ENCODE results near the gene RPS15.

The RPS15 gene

GRCh38 chr19:1425102-1425837, 12.9 kb upstream of the RPS15 start:
- H3K4me2 ChIP-seq (ENCODE audit: low read depth, low read length, poor library complexity, severe bottlenecking), result no peak overlapping the region
- H3K9ac ChIP-seq (ENCODE audit: low read depth, low read length, poor library complexity, severe bottlenecking), result no peak overlapping the region
- no peak overlapping the region for H3K4me3 ChIP-seq (ENCODE audit: low read length, poor library complexity, severe bottlenecking)
- H3K9me3 ChIP-seq (ENCODE audit: insufficient read depth, low read depth, low read length), result no peaks in the 10 kb centered on the region
- peaks cover 30% of the 10 kb centered on the region; the same call in 1 of the 2 replicates for H3K79me2 ChIP-seq (ENCODE audit: insufficient read depth, low read length)
- H3K27me3 ChIP-seq (ENCODE audit: insufficient read depth, low read length, poor library complexity, severe bottlenecking), result no peaks in the 10 kb centered on the region
- H4K20me1 ChIP-seq (ENCODE audit: insufficient read depth, low read length, poor library complexity, severe bottlenecking), result peaks cover 34% of the 10 kb centered on the region
- 0 out of 2 replicates have a peak, but pooled peaks cover 3% of the 10 kb centered on the region for H3F3A ChIP-seq (ENCODE audit: low read depth)
- no peak overlapping the region for H2AFZ ChIP-seq (ENCODE audit: low read length)
- no peak for TF ChIP-seq CTCF (conservative IDR thresholded peaks at IDR 0.05; ENCODE audit: low read length)
- no peak for TF ChIP-seq EZH2phosphoT487 (IDR thresholded peaks at IDR 0.05; ENCODE audit: borderline replicate concordance)
- peaks cover 95% of the 10 kb centered on the region; the same call in 1 of the 2 replicates for H3K36me3 ChIP-seq (ENCODE audit: insufficient read depth, low read length)
- H3K9me2 ChIP-seq (replicated peaks; ENCODE audit: low read depth, low read length), result no peaks in the 10 kb centered on the region
- no peaks in the 10 kb centered on the region for H3K4me1 ChIP-seq (ENCODE audit: insufficient read depth, low read length, poor library complexity, severe bottlenecking)

GRCh38 chr19:1425902-1426301, 12.3 kb upstream of the RPS15 start:
- Histone ChIP-seq H3K9me3 (ENCODE audit: insufficient read depth, low read depth, low read length) (no peaks in the 10 kb centered on the region), H3K9ac (ENCODE audit: low read depth, low read length, poor library complexity, severe bottlenecking) (no peak overlapping the region), H4K20me1 (ENCODE audit: insufficient read depth, low read length, poor library complexity, severe bottlenecking) (peaks cover 28% of the 10 kb centered on the region), H2AFZ (ENCODE audit: low read length) (no peak overlapping the region), H3K4me2 (ENCODE audit: low read depth, low read length, poor library complexity, severe bottlenecking) (no peak overlapping the region), H3K27me3 (ENCODE audit: insufficient read depth, low read length, poor library complexity, severe bottlenecking) (no peaks in the 10 kb centered on the region), H3K4me1 (ENCODE audit: insufficient read depth, low read length, poor library complexity, severe bottlenecking) (no peaks in the 10 kb centered on the region), H3K9me2 (replicated peaks; ENCODE audit: low read depth, low read length) (no peaks in the 10 kb centered on the region), H3F3A (ENCODE audit: low read depth) (0 out of 2 replicates have a peak, but pooled peaks cover 3% of the 10 kb centered on the region), H3K4me3 (ENCODE audit: low read length, poor library complexity, severe bottlenecking) (no peak overlapping the region), H3K36me3 (ENCODE audit: insufficient read depth, low read length) (peaks cover 92% of the 10 kb centered on the region; the same call in 1 of the 2 replicates), H3K79me2 (ENCODE audit: insufficient read depth, low read length) (peaks cover 24% of the 10 kb centered on the region; the same call in 1 of the 2 replicates)
- TF ChIP-seq CTCF (conservative IDR thresholded peaks at IDR 0.05; ENCODE audit: low read length) (no peak), EZH2phosphoT487 (IDR thresholded peaks at IDR 0.05; ENCODE audit: borderline replicate concordance) (no peak)

- Histone ChIP-seq H3K4me1 (ENCODE audit: insufficient read depth, low read length, poor library complexity, severe bottlenecking) (no peaks in the 10 kb centered on the region), H3K36me3 (ENCODE audit: insufficient read depth, low read length) (peaks cover 88% of the 10 kb centered on the region; the same call in 1 of the 2 replicates), H3K9me3 (ENCODE audit: insufficient read depth, low read depth, low read length) (no peaks in the 10 kb centered on the region), H3F3A (ENCODE audit: low read depth) (0 out of 2 replicates have a peak, but pooled peaks cover 3% of the 10 kb centered on the region), H3K9ac (ENCODE audit: low read depth, low read length, poor library complexity, severe bottlenecking) (no peak overlapping the region), H3K4me2 (ENCODE audit: low read depth, low read length, poor library complexity, severe bottlenecking) (no peak overlapping the region), H4K20me1 (ENCODE audit: insufficient read depth, low read length, poor library complexity, severe bottlenecking) (peaks cover 28% of the 10 kb centered on the region), H3K4me3 (ENCODE audit: low read length, poor library complexity, severe bottlenecking) (no peak overlapping the region), H3K79me2 (ENCODE audit: insufficient read depth, low read length) (peaks cover 22% of the 10 kb centered on the region; the same call in 1 of the 2 replicates), H2AFZ (ENCODE audit: low read length) (no peak overlapping the region), H3K9me2 (replicated peaks; ENCODE audit: low read depth, low read length) (no peaks in the 10 kb centered on the region), H3K27me3 (ENCODE audit: insufficient read depth, low read length, poor library complexity, severe bottlenecking) (no peaks in the 10 kb centered on the region)
- TF ChIP-seq EZH2phosphoT487 (IDR thresholded peaks at IDR 0.05; ENCODE audit: borderline replicate concordance) (no peak), CTCF (conservative IDR thresholded peaks at IDR 0.05; ENCODE audit: low read length) (no peak)
These were observed 11.5 kb upstream of the RPS15 start for GRCh38 chr19:1426736-1427135.
